Ascending aorta (tissue), 2 donors: Measurements from ENCODE around the gene PAPSS1. TPM values are rescaled to one million over a fixed set of nuclear protein-coding genes. Genes with fewer than 3 reads are reported as not detected.

Experiments
- DNase-seq, 2 donors: peaks; one replicate each; pipeline ENCODE4 v3.0.0-alpha.2; 2019; ENCODE audit warnings: low spot score in 2 of 2
- H3K27ac ChIP-seq, 2 donors: fragments of 200-600 bp; sonication (generic); one replicate each; pipeline ENCODE4 v1.5.1; 2016 to 2017; ENCODE audit warnings: mild to moderate bottlenecking in 1 of 2
- H3K27me3 ChIP-seq: fragments of 200-600 bp; sonication (generic); one replicate; pipeline ENCODE4 v1.5.1; 2017
- H3K36me3 ChIP-seq, 2 donors: fragments of 200-600 bp; sonication (generic); one replicate each; pipeline ENCODE4 v1.5.1; 2016
- H3K4me1 ChIP-seq, 2 donors: fragments of 200-600 bp; sonication (generic); one replicate each; pipeline ENCODE4 v1.5.1; 2016 to 2017; ENCODE audit warnings: mild to moderate bottlenecking in 1 of 2
- H3K4me3 ChIP-seq, 2 donors: fragments of 200-600 bp; sonication (generic); one replicate each; pipeline ENCODE4 v1.5.1; 2016 to 2017; ENCODE audit warnings: mild to moderate bottlenecking in 1 of 2
- H3K9me3 ChIP-seq, 2 donors: fragments of 200-600 bp; sonication (generic); one replicate each; pipeline ENCODE4 v1.5.1; 2016
- intact Hi-C: fragments of 100-400 bp; cut with DNase I; formaldehyde crosslinking; loops from one replicate; pipeline ENCODE4 v1.15.1; 2023
- total RNA-seq: library from RNA; depleted of rRNA; stranded (reverse); fragments of >200 nt; gene quantifications from one replicate; pipeline ENCODE4 v1.1.0, GENCODE V29; 2016
- TF ChIP-seq, protein P1 (sequence below), 3 experiments: fragments of 200-600 bp in 2 of 3; fragments of 450-650 bp in 1 of 3; sonication (generic) in 2 of 3; IDR thresholded peaks; one replicate each; pipeline ENCODE4 v1.5.1; 2016 to 2019; ENCODE audit warnings: antibody characterized with exemption in 3 of 3, mild to moderate bottlenecking in 1 of 3, moderate library complexity in 1 of 3

The PAPSS1 gene
- 17.9 TPM for total RNA-seq

DNA sequence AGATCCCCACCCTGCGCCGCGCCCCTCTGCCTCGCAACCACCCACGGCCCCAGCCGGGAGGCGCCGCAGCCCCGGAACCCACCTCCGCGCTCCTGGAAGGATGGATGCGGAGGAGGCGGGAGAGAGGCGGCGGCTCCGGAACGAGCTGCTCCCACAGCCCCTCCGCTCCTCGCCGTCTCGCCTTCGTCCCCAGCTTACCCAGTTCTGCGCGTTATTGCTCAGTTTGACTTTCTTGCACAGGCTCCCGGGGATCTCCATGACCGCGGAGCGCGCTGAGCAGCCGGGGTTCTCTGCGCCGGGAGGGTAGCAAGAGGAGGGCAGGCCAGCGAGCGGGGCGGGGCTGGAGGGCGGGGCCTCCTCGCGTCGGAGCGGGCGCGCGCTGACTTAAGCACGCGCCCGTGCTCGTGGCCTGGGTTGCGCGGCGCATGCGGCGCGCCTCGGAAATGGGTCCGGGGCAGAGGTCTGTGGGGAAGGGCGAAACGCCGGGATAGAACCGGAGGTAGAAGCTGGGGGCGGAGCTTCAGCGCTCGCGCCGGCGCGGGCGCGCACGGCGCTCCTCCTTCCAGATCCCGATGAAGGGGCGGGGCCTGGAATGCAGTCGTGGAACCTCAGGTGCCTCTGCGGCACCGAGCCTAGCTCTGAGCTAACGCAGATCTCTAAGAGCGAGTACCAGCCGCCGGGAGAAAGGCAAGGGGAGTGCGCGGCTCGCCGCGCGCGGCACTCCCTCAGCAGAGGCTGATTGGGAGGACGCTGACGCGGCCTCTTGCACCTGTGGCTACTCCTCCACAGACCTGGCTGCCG lies at the start of gene PAPSS1:
Gene PAPSS1 (minus strand): TSS at position 313 of the 801 bp plus-strand sequence. CDS start 55 bp downstream, at position 258.
- intact Hi-C loops: loop anchor here (1.0 to 2.0 kb wide), 3 partner anchors 21 to 269 kb away; partner anchors contain the start of genes HADH and SGMS2
- peak; percentile 90 to 98 for DNase-seq
- TF ChIP-seq, protein P1, sequence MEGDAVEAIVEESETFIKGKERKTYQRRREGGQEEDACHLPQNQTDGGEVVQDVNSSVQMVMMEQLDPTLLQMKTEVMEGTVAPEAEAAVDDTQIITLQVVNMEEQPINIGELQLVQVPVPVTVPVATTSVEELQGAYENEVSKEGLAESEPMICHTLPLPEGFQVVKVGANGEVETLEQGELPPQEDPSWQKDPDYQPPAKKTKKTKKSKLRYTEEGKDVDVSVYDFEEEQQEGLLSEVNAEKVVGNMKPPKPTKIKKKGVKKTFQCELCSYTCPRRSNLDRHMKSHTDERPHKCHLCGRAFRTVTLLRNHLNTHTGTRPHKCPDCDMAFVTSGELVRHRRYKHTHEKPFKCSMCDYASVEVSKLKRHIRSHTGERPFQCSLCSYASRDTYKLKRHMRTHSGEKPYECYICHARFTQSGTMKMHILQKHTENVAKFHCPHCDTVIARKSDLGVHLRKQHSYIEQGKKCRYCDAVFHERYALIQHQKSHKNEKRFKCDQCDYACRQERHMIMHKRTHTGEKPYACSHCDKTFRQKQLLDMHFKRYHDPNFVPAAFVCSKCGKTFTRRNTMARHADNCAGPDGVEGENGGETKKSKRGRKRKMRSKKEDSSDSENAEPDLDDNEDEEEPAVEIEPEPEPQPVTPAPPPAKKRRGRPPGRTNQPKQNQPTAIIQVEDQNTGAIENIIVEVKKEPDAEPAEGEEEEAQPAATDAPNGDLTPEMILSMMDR (IDR thresholded peaks at IDR 0.05): no peak
- Histone ChIP-seq H3K4me3 (peak within 1 kb of the TSS; percentile 67 to 85), H3K36me3 (no peaks in the 10 kb centered on the region), H3K27me3 (no peaks in the 10 kb centered on the region), H3K9me3 (no peaks in the 10 kb centered on the region), H3K27ac (peak within 1 kb of the TSS; percentile 90 to 93), H3K4me1 (peaks cover 2 to 9% of the 10 kb centered on the region in 2 donors)

DNA sequence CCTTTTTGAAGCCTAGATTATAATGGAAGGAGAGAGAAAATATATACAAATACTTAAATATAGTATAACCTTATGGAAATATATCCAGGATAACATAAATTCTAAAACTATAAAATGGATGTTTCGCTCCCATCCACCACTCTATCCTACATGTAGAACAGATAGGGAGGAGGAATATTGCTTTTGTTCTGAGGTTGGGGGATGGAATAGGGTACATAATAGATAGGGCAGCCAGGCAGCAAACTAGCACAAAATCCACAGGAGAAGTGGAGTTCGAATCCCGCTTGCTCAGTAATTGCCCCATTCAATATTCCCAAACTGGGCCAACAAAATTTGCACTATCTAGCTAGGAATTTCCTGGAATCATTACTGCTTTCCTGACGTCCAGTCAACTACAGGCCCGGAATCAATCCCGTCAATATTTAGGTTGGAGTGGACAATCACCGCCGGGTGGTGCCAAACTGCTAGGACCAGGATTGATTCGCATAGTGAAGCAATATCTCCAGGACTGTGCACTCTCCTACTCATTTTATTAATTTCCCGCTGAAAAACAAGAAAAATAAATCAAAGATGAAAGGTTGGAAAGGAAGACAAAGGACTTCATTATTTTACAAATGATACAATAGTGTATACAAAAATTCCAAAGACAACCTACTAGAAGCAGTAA lies 40.4 kb upstream of the PAPSS1 start:
- no peak for DNase-seq
- Histone ChIP-seq H3K27ac (no peak overlapping the region), H3K27me3 (no peaks in the 10 kb centered on the region), H3K4me3 (no peak overlapping the region), H3K9me3 (no peaks in the 10 kb centered on the region), H3K36me3 (no peaks in the 10 kb centered on the region), H3K4me1 (no peaks in the 10 kb centered on the region)
- intact Hi-C loops: loop anchor here (1.0 kb wide), 1 partner anchor 153 kb away; no protein-coding TSS in a partner anchor
- TF ChIP-seq, protein P1 (IDR thresholded peaks at IDR 0.05): peak in 2 of 3 experiments; percentile 8 to 10

DNA sequence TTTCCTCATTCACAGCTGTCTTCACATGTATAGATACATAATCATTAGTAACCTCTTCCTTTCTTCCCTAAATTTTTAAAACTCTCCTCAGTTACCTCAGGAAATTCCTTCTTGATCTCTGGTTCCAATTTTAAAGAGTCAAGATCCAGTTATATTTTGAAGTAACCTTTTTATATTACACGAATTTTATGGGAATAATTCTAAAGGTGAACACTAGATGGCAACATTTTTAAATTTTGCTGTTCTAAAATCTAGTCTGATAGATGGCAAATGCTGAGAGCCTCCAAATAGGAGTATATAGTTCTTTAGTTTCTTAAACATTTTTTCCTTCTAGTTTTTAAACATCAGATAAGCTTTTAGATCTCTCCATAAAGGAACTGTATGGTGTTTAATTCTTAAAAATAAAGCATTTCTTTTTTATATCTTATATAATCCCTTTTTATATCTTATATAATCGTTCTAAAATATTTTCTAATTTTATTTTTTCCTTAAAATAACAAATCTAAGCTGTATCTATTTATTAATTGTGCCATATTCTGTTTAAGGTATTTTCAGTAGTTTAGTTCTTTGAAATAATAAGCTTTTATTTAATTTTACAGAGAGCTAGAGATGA lies 37.9 kb upstream of the PAPSS1 start:
- Histone ChIP-seq H3K9me3 (no peaks in the 10 kb centered on the region), H3K36me3 (no peaks in the 10 kb centered on the region), H3K4me1 (no peaks in the 10 kb centered on the region), H3K4me3 (no peak overlapping the region), H3K27ac (no peak overlapping the region), H3K27me3 (no peaks in the 10 kb centered on the region)
- intact Hi-C loops: loop anchor here (5.0 to 10.0 kb wide), 2 partner anchors 64 to 817 kb away; partner anchors contain the start of gene SGMS2
- DNase-seq: no peak
- TF ChIP-seq, protein P1 (IDR thresholded peaks at IDR 0.05): peak; percentile 13 to 66 (median 65)

DNA sequence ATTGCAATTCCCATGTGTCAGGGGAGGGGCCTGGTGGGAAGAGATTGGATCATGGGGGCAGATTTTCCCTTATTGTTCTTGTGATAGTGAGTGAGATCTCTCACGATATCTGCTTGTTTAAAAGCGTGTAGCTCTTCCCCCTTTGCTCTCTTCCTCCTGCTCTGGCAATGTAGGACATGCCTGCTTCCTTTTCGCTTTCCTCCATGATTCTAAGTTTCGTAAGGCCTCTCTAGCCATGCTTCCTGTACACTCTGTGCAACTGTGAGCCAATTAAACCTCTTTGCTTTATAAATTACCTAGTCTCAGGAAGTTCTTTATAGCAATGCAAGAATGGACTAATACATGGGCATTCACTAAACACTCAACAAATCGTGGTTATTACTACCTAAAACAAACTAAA lies 37.2 kb upstream of the PAPSS1 start:
- intact Hi-C loops: loop anchor here (5.0 to 10.0 kb wide), 2 partner anchors 65 to 818 kb away; partner anchors contain the start of gene SGMS2
- no peaks in the 10 kb centered on the region for H3K9me3 ChIP-seq
- no peaks in the 10 kb centered on the region for H3K4me1 ChIP-seq
- H3K4me3 ChIP-seq: no peak overlapping the region
- no peak overlapping the region for H3K27ac ChIP-seq
- no peaks in the 10 kb centered on the region for H3K36me3 ChIP-seq
- no peak for DNase-seq
- H3K27me3 ChIP-seq: no peaks in the 10 kb centered on the region
- TF ChIP-seq, protein P1 (IDR thresholded peaks at IDR 0.05): no peak

DNA sequence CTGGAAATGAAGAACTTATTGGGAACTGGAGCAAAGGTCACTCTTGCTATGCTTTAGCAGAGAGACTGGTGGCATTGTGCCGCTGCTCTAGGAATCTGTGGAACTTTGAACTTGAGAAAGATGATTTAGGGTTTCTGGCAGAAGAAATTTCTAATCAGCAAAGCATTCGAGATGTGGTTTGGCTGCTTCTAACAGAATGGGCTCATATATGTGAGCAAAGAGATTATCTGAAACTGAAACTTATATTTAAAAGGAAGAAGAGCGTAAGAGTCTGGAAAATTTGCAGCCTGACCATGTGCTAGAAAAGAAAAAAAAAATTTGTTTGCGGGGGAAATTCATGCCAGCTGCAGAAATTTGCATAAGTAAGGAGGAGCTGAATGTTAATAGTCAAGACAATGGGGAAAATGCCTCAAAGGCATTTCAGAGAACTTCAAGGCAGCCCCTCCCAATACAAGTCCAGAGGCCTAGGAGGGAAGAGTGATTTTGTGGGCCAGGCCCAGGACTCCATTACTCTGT lies 35.9 kb upstream of the PAPSS1 start:
- H3K27ac ChIP-seq: no peak overlapping the region
- TF ChIP-seq, protein P1 (IDR thresholded peaks at IDR 0.05): no peak
- DNase-seq: no peak

More for the DNA sequence above, 35.9 kb upstream of the PAPSS1 start:
- Histone ChIP-seq H3K36me3 (no peaks in the 10 kb centered on the region), H3K27me3 (no peaks in the 10 kb centered on the region), H3K9me3 (no peaks in the 10 kb centered on the region), H3K4me3 (no peak overlapping the region), H3K4me1 (no peaks in the 10 kb centered on the region)
- intact Hi-C loops: loop anchor here (5.0 to 10.0 kb wide), 2 partner anchors 66 to 819 kb away; partner anchors contain the start of gene SGMS2
